ENCODE measurements around the gene IL17RE.

Gene IL17RE

GRCh38 chr3:9948586-9948985 is 45.9 kb downstream of the IL17RE start:
- no peak overlapping the region for H3K27ac ChIP-seq

GRCh38 chr3:9949115-9949514 is 46.5 kb downstream of the IL17RE start:
- TF ChIP-seq ZFX (IDR thresholded peaks at IDR 0.05) (no peak), CTCF (conservative IDR thresholded peaks at IDR 0.05) (no peak)
- no peak overlapping the region for H3K27ac ChIP-seq

More at GRCh38 chr3:9948586-9948985, 45.9 kb downstream of the IL17RE start:
- no peak for TF ChIP-seq CTCF (conservative IDR thresholded peaks at IDR 0.05)
- no peak for TF ChIP-seq ZFX (IDR thresholded peaks at IDR 0.05)

GRCh38 chr3:9949626-9950025 is 47.0 kb downstream of the IL17RE start:
- no peak for TF ChIP-seq CTCF (conservative IDR thresholded peaks at IDR 0.05)
- no peak for TF ChIP-seq ZFX (IDR thresholded peaks at IDR 0.05)
- H3K27ac ChIP-seq, result no peak overlapping the region

- no peak overlapping the region; the same call in 1 of the 2 replicates for H3K27ac ChIP-seq
- TF ChIP-seq ZFX (IDR thresholded peaks at IDR 0.05), result no peak
- no peak for TF ChIP-seq CTCF (conservative IDR thresholded peaks at IDR 0.05)
Observed at GRCh38 chr3:9951126-9951525, 48.5 kb downstream of the IL17RE start.

GRCh38 chr3:9951598-9951961 is 48.9 kb downstream of the IL17RE start:
- peak overlapping the region; percentile 14; the same call in 1 of the 2 replicates for H3K27ac ChIP-seq
- TF ChIP-seq CTCF (conservative IDR thresholded peaks at IDR 0.05) (no peak), ZFX (IDR thresholded peaks at IDR 0.05) (no peak)

- TF ChIP-seq CTCF (conservative IDR thresholded peaks at IDR 0.05) (no peak), ZFX (IDR thresholded peaks at IDR 0.05) (no peak)
- H3K27ac ChIP-seq, result peak within 1 kb of the TSS; percentile 14; the same call in 1 of the 2 replicates
Observed at GRCh38 chr3:9951962-9952805, 49.5 kb downstream of the IL17RE start, which contains the start of gene PRRT3. TSS of gene PRRT3 (minus strand) at chr3:9952408. CDS start at chr3:9950115, 2,293 bp downstream.

- TF ChIP-seq CTCF (conservative IDR thresholded peaks at IDR 0.05) (no peak), ZFX (IDR thresholded peaks at IDR 0.05) (no peak)
- no peak overlapping the region for H3K27ac ChIP-seq
Observed at GRCh38 chr3:9955067-9955502, 52.4 kb downstream of the IL17RE start.

Data from C4-2B (cell line).